RWPE2 (cell line): ENCODE data around the gene LAMTOR5.

Experiments used
- ATAC-seq: fragments of 200-7000 bp; cut with Tn5 transposase; 3 replicates; pipeline ENCODE4 v1.9.1; 2021; ENCODE audit warnings: low read depth
- DNase-seq: peaks from one replicate; pipeline ENCODE4 v3.0.0-alpha.2; 2020; ENCODE audit warnings: low spot score
- H3K27ac ChIP-seq: fragments of 450-650 bp; 2 replicates; pipeline ENCODE4 v1.5.1; 2017; ENCODE audit warnings: mild to moderate bottlenecking; ENCODE audit not compliant: poor library complexity, severe bottlenecking
- H3K27me3 ChIP-seq: fragments of 250-450 bp; sonication (Bioruptor Pico); 2 replicates; pipeline ENCODE4 v1.5.1; 2021; ENCODE audit warnings: mild to moderate bottlenecking, moderate library complexity; ENCODE audit not compliant: insufficient read depth, poor library complexity, severe bottlenecking
- H3K36me3 ChIP-seq: fragments of 250-450 bp; sonication (Bioruptor Pico); 2 replicates; pipeline ENCODE4 v1.5.1; 2020; ENCODE audit warnings: low read depth, mild to moderate bottlenecking, moderate library complexity
- H3K4me1 ChIP-seq: fragments of 250-450 bp; sonication (Bioruptor Pico); 2 replicates; pipeline ENCODE4 v1.5.1; 2021; ENCODE audit warnings: mild to moderate bottlenecking, moderate library complexity; ENCODE audit not compliant: insufficient read depth, poor library complexity, severe bottlenecking
- H3K4me3 ChIP-seq: fragments of 250-450 bp; sonication (Bioruptor Pico); 2 replicates; pipeline ENCODE4 v1.5.1; 2021; ENCODE audit warnings: mild to moderate bottlenecking, moderate library complexity; ENCODE audit not compliant: severe bottlenecking
- H3K9me3 ChIP-seq: fragments of 250-450 bp; sonication (Bioruptor Pico); 2 replicates; pipeline ENCODE4 v1.5.1; 2021; ENCODE audit warnings: mild to moderate bottlenecking, moderate library complexity; ENCODE audit not compliant: severe bottlenecking
- TF ChIP-seq, protein P1 (sequence below): fragments of 450-650 bp; IDR thresholded peaks from one replicate; pipeline ENCODE4 v1.5.1; 2017; ENCODE audit warnings: mild to moderate bottlenecking, moderate library complexity; ENCODE audit not compliant: poor library complexity, severe bottlenecking

LAMTOR5 gene

GRCh38 chr1:110390692-110391245, 16.7 kb downstream of the LAMTOR5 start, which contains the start of gene SLC16A4:
Gene SLC16A4, minus strand, starts transcription at chr1:110391026. Its CDS starts 1,703 bp downstream, at chr1:110389323.
- no peaks in the 10 kb centered on the region for H3K9me3 ChIP-seq
- no peaks in the 10 kb centered on the region for H3K27me3 ChIP-seq
- ATAC-seq (peak; percentile 33; the same call in 1 of the 3 replicates), DNase-seq (no peak)
- TF ChIP-seq, protein P1, sequence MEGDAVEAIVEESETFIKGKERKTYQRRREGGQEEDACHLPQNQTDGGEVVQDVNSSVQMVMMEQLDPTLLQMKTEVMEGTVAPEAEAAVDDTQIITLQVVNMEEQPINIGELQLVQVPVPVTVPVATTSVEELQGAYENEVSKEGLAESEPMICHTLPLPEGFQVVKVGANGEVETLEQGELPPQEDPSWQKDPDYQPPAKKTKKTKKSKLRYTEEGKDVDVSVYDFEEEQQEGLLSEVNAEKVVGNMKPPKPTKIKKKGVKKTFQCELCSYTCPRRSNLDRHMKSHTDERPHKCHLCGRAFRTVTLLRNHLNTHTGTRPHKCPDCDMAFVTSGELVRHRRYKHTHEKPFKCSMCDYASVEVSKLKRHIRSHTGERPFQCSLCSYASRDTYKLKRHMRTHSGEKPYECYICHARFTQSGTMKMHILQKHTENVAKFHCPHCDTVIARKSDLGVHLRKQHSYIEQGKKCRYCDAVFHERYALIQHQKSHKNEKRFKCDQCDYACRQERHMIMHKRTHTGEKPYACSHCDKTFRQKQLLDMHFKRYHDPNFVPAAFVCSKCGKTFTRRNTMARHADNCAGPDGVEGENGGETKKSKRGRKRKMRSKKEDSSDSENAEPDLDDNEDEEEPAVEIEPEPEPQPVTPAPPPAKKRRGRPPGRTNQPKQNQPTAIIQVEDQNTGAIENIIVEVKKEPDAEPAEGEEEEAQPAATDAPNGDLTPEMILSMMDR = no peak
- no peak within 1 kb of the TSS for H3K27ac ChIP-seq
- peaks cover 16% of the 10 kb centered on the region for H3K4me1 ChIP-seq
- H3K4me3 ChIP-seq = no peak within 1 kb of the TSS
- H3K36me3 ChIP-seq = no peaks in the 10 kb centered on the region; the same call in 1 of the 2 replicates

GRCh38 chr1:110390096-110390495, 17.4 kb downstream of the LAMTOR5 start:
- Histone ChIP-seq H3K4me3 (no peak overlapping the region), H3K27me3 (no peaks in the 10 kb centered on the region), H3K4me1 (peaks cover 16% of the 10 kb centered on the region), H3K9me3 (no peaks in the 10 kb centered on the region), H3K36me3 (no peaks in the 10 kb centered on the region; the same call in 1 of the 2 replicates), H3K27ac (no peak overlapping the region)
- TF ChIP-seq, protein P1 = no peak
- ATAC-seq (peak; percentile 64), DNase-seq (no peak)

DNA sequence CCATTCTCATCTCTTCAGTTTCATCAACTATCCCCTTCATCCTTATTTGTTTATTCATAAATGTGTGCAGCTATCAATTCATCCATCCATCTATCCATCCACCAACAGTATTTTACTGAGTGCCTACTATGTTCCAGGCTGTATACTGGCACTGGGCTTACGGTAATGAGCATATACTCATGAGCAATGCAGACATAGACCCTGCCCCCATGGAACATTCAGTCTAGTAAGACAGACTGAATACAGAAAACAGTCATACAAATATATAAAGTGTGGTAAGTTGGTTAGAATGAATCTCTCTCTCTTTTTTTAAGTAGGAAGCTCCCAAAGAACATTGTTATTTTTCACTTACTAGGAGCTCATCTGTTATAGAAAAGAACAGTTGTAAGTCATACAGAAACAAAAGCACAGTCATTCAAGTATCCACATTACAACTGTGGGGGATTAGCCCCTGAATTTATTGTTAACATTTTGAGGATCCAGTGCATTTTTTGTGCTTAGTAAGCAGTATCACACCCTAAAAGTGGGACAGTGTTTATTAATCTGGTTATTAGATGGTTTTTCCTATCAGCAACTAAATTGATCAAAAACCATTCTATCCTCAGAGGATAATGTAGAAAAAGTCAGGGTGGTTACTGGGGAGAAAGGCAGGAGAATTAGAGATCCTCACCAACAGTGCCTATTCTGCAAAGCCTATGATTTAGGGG, 20.3 kb downstream of the LAMTOR5 start:
- Histone ChIP-seq H3K27me3 (no peaks in the 10 kb centered on the region), H3K4me3 (no peak overlapping the region), H3K9me3 (no peaks in the 10 kb centered on the region), H3K4me1 (peaks cover 3% of the 10 kb centered on the region), H3K36me3 (no peaks in the 10 kb centered on the region; the same call in 1 of the 2 replicates), H3K27ac (no peak overlapping the region)
- ATAC-seq = no peak
- TF ChIP-seq, protein P1 = no peak
- no peak for DNase-seq

DNA sequence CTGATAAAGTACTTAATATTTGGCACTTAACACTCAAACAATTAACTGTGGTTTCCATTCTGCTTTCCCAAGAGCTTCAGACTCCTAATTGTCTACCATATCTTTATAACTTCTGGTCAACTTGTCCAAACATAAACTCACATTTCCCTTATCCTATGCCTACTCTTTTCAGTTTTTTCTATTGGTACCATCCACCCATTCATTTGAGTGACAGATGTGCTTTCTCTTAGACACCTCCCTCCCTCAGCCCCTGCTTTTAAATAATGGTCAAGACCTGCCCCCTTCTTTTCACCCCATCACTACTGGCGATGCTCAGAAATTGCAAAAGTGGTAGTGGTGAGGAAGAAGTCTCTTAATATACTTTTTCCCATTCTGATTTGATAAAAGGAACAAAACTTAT, 22.1 kb downstream of the LAMTOR5 start:
- H3K27me3 ChIP-seq = no peaks in the 10 kb centered on the region
- TF ChIP-seq, protein P1 = no peak
- H3K4me1 ChIP-seq = peaks cover 3% of the 10 kb centered on the region
- DNase-seq (no peak), ATAC-seq (no peak)
- H3K9me3 ChIP-seq = no peaks in the 10 kb centered on the region
- peaks cover 3% of the 10 kb centered on the region; the same call in 1 of the 2 replicates for H3K36me3 ChIP-seq
- H3K4me3 ChIP-seq = no peak overlapping the region
- no peak overlapping the region for H3K27ac ChIP-seq
